ENCODE data around the gene ZNF423.

Gene ZNF423

GRCh38 chr16:49650603-49651002, 205.3 kb downstream of the ZNF423 start:
- Histone ChIP-seq H3K27ac (ENCODE audit: low read depth, low read length) (no peak overlapping the region), H3K27me3 (ENCODE audit: insufficient read depth, low read length) (no peaks in the 10 kb centered on the region), H3K36me3 (ENCODE audit: insufficient read depth, low read length) (peaks cover 10% of the 10 kb centered on the region; the same call in 1 of the 2 replicates), H3K9ac (ENCODE audit: low read depth, low read length) (no peak overlapping the region), H3K9me3 (ENCODE audit: insufficient read depth, low read depth, low read length) (peaks cover 22% of the 10 kb centered on the region), H3K4me1 (ENCODE audit: insufficient read depth, low read length) (peaks cover 8% of the 10 kb centered on the region; the same call in 1 of the 2 replicates), H3K4me3 (ENCODE audit: low read length) (no peak overlapping the region)
- 100% methylated on average over 1 of the region's 1 CpG for WGBS

- H3K36me3 ChIP-seq (ENCODE audit: insufficient read depth, low read length): peaks cover 10% of the 10 kb centered on the region; the same call in 1 of the 2 replicates
- peaks cover 22% of the 10 kb centered on the region for H3K9me3 ChIP-seq (ENCODE audit: insufficient read depth, low read depth, low read length)
- H3K27ac ChIP-seq (ENCODE audit: low read depth, low read length): no peak overlapping the region
- no peak overlapping the region for H3K4me3 ChIP-seq (ENCODE audit: low read length)
- H3K9ac ChIP-seq (ENCODE audit: low read depth, low read length): no peak overlapping the region
- no peaks in the 10 kb centered on the region for H3K27me3 ChIP-seq (ENCODE audit: insufficient read depth, low read length)
- H3K4me1 ChIP-seq (ENCODE audit: insufficient read depth, low read length): peaks cover 8% of the 10 kb centered on the region; the same call in 1 of the 2 replicates
- 80% methylated on average over 5 of the region's 5 CpGs for WGBS
Measured at GRCh38 chr16:49649013-49649765, 206.7 kb downstream of the ZNF423 start.

GRCh38 chr16:49647673-49648072, 208.2 kb downstream of the ZNF423 start:
- peaks cover 16% of the 10 kb centered on the region; the same call in 1 of the 2 replicates for H3K4me1 ChIP-seq (ENCODE audit: insufficient read depth, low read length)
- no peaks in the 10 kb centered on the region for H3K27me3 ChIP-seq (ENCODE audit: insufficient read depth, low read length)
- peaks cover 22% of the 10 kb centered on the region for H3K9me3 ChIP-seq (ENCODE audit: insufficient read depth, low read depth, low read length)
- peaks cover 10% of the 10 kb centered on the region; the same call in 1 of the 2 replicates for H3K36me3 ChIP-seq (ENCODE audit: insufficient read depth, low read length)
- 80% methylated on average over 2 of the region's 2 CpGs for WGBS
- no peak overlapping the region for H3K27ac ChIP-seq (ENCODE audit: low read depth, low read length)
- H3K9ac ChIP-seq (ENCODE audit: low read depth, low read length): no peak overlapping the region
- no peak overlapping the region for H3K4me3 ChIP-seq (ENCODE audit: low read length)

GRCh38 chr16:49645263-49645662, 210.6 kb downstream of the ZNF423 start:
- no peak overlapping the region for H3K4me3 ChIP-seq (ENCODE audit: low read length)
- peaks cover 10% of the 10 kb centered on the region; the same call in 1 of the 2 replicates for H3K36me3 ChIP-seq (ENCODE audit: insufficient read depth, low read length)
- no peak overlapping the region for H3K9ac ChIP-seq (ENCODE audit: low read depth, low read length)
- 100% methylated on average over 1 of the region's 1 CpG for WGBS
- H3K27ac ChIP-seq (ENCODE audit: low read depth, low read length): no peak overlapping the region
- H3K4me1 ChIP-seq (ENCODE audit: insufficient read depth, low read length): peaks cover 33% of the 10 kb centered on the region
- H3K27me3 ChIP-seq (ENCODE audit: insufficient read depth, low read length): no peaks in the 10 kb centered on the region
- H3K9me3 ChIP-seq (ENCODE audit: insufficient read depth, low read depth, low read length): peaks cover 22% of the 10 kb centered on the region

- H3K4me1 ChIP-seq (ENCODE audit: insufficient read depth, low read length): peaks cover 44% of the 10 kb centered on the region
- peaks cover 19% of the 10 kb centered on the region for H3K9me3 ChIP-seq (ENCODE audit: insufficient read depth, low read depth, low read length)
- 78% methylated on average over 4 of the region's 4 CpGs for WGBS
- H3K36me3 ChIP-seq (ENCODE audit: insufficient read depth, low read length): peaks cover 10% of the 10 kb centered on the region; the same call in 1 of the 2 replicates
- no peaks in the 10 kb centered on the region for H3K27me3 ChIP-seq (ENCODE audit: insufficient read depth, low read length)
- H3K27ac ChIP-seq (ENCODE audit: low read depth, low read length): 0 out of 2 replicates have a peak overlapping the region, but pooled peaks have one; percentile 48
- H3K4me3 ChIP-seq (ENCODE audit: low read length): no peak overlapping the region
- no peak overlapping the region for H3K9ac ChIP-seq (ENCODE audit: low read depth, low read length)
Measured at GRCh38 chr16:49644145-49644463, 211.8 kb downstream of the ZNF423 start.

GRCh38 chr16:49643429-49644144, 212.3 kb downstream of the ZNF423 start:
- 78% methylated on average over 6 of the region's 6 CpGs for WGBS
- H3K4me1 ChIP-seq (ENCODE audit: insufficient read depth, low read length): peaks cover 46% of the 10 kb centered on the region
- peaks cover 10% of the 10 kb centered on the region; the same call in 1 of the 2 replicates for H3K36me3 ChIP-seq (ENCODE audit: insufficient read depth, low read length)
- H3K4me3 ChIP-seq (ENCODE audit: low read length): no peak overlapping the region
- 0 out of 2 replicates have a peak overlapping the region, but pooled peaks have one; percentile 48 for H3K27ac ChIP-seq (ENCODE audit: low read depth, low read length)
- no peak overlapping the region for H3K9ac ChIP-seq (ENCODE audit: low read depth, low read length)
- H3K9me3 ChIP-seq (ENCODE audit: insufficient read depth, low read depth, low read length): peaks cover 14% of the 10 kb centered on the region
- H3K27me3 ChIP-seq (ENCODE audit: insufficient read depth, low read length): no peaks in the 10 kb centered on the region

- H3K27me3 ChIP-seq (ENCODE audit: insufficient read depth, low read length): no peaks in the 10 kb centered on the region
- H3K4me3 ChIP-seq (ENCODE audit: low read length): no peak overlapping the region
- H3K9me3 ChIP-seq (ENCODE audit: insufficient read depth, low read depth, low read length): 0 out of 2 replicates have a peak, but pooled peaks cover 3% of the 10 kb centered on the region
- WGBS: 62% methylated on average over 3 of the region's 3 CpGs
- no peak overlapping the region for H3K27ac ChIP-seq (ENCODE audit: low read depth, low read length)
- peaks cover 46% of the 10 kb centered on the region for H3K4me1 ChIP-seq (ENCODE audit: insufficient read depth, low read length)
- peaks cover 22% of the 10 kb centered on the region for H3K36me3 ChIP-seq (ENCODE audit: insufficient read depth, low read length)
- H3K9ac ChIP-seq (ENCODE audit: low read depth, low read length): no peak overlapping the region
Measured at GRCh38 chr16:49641250-49641649, 214.7 kb downstream of the ZNF423 start.

- no peak overlapping the region for H3K9ac ChIP-seq (ENCODE audit: low read depth, low read length)
- no peaks in the 10 kb centered on the region for H3K9me3 ChIP-seq (ENCODE audit: insufficient read depth, low read depth, low read length)
- peak overlapping the region; percentile 2; the same call in 1 of the 2 replicates for H3K27ac ChIP-seq (ENCODE audit: low read depth, low read length)
- peaks cover 29% of the 10 kb centered on the region for H3K36me3 ChIP-seq (ENCODE audit: insufficient read depth, low read length)
- 66% methylated on average over 15 of the region's 15 CpGs for WGBS
- H3K4me1 ChIP-seq (ENCODE audit: insufficient read depth, low read length): peaks cover 46% of the 10 kb centered on the region
- no peaks in the 10 kb centered on the region for H3K27me3 ChIP-seq (ENCODE audit: insufficient read depth, low read length)
- no peak overlapping the region for H3K4me3 ChIP-seq (ENCODE audit: low read length)
Measured at GRCh38 chr16:49640581-49640980, 215.3 kb downstream of the ZNF423 start.

- WGBS: 21% methylated on average over 22 of the region's 22 CpGs
- peak overlapping the region; percentile 87 for H3K27ac ChIP-seq (ENCODE audit: low read depth, low read length)
- 0 out of 2 replicates have a peak overlapping the region, but pooled peaks have one; percentile 24 for H3K9ac ChIP-seq (ENCODE audit: low read depth, low read length)
- no peaks in the 10 kb centered on the region for H3K27me3 ChIP-seq (ENCODE audit: insufficient read depth, low read length)
- 0 out of 2 replicates have a peak overlapping the region, but pooled peaks have one; percentile 4 for H3K4me3 ChIP-seq (ENCODE audit: low read length)
- H3K4me1 ChIP-seq (ENCODE audit: insufficient read depth, low read length): peaks cover 46% of the 10 kb centered on the region
- H3K9me3 ChIP-seq (ENCODE audit: insufficient read depth, low read depth, low read length): no peaks in the 10 kb centered on the region
- H3K36me3 ChIP-seq (ENCODE audit: insufficient read depth, low read length): peaks cover 36% of the 10 kb centered on the region
Measured at GRCh38 chr16:49639739-49640431, 216.0 kb downstream of the ZNF423 start.

GRCh38 chr16:49638673-49639610, 217.0 kb downstream of the ZNF423 start:
- Histone ChIP-seq H3K27ac (ENCODE audit: low read depth, low read length) (peak overlapping the region; percentile 87), H3K36me3 (ENCODE audit: insufficient read depth, low read length) (peaks cover 38% of the 10 kb centered on the region), H3K4me3 (ENCODE audit: low read length) (no peak overlapping the region), H3K9me3 (ENCODE audit: insufficient read depth, low read depth, low read length) (no peaks in the 10 kb centered on the region), H3K27me3 (ENCODE audit: insufficient read depth, low read length) (no peaks in the 10 kb centered on the region), H3K9ac (ENCODE audit: low read depth, low read length) (no peak overlapping the region), H3K4me1 (ENCODE audit: insufficient read depth, low read length) (peaks cover 44% of the 10 kb centered on the region)
- WGBS: 88% methylated on average over 23 of the region's 23 CpGs
